NCI-H2196 (cell line): ENCODE data around the gene PLEKHG7.
A peak's percentile ranks its signal among the peaks of the same experiment; 100 is the strongest.

ENCODE experiments used
- DNase-seq: peaks from one replicate; lab custom pipeline; 2025; ENCODE audit not compliant: unreplicated experiment; lab: John Stamatoyannopoulos, UW

The PLEKHG7 gene

DNA sequence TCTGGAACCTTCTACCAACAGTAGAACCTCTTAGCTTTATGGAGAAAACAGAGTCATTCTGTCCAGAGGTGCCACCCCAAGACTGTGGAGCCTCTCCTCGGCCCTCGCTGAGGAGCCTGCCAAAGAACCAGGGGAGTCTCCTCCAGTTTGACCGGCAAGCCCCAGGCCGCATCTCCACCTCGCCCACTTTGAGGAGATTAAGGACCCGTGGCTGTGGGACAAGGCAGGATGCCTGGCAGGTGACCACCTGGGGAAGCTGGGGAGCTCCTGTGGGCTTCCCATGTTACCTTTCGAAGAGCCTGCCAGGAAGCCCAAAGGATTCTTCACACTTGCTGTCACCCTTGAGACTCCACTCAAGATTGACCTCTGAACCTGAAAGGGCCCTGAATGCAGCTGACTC, 3.8 kb downstream of the PLEKHG7 start:
- no peak for DNase-seq

DNA sequence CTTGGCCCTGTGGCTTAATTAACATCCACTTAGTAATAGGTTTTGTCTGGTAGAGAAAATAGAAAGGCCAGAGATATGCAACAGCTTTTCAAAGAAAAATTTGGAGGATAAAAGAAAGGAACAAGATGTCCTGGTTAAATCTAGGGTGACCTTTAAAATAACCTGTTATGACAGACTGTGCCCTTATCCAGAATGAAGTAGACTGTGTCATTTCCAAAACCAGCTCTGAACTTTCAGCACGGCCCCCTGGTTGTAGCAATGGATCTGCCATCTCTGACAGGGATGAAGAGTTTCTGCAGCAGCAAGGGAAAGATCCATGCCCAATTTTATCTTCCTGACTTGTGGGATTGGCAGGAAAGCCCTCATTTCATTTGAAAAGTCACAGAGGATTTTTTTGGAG, 5.1 kb downstream of the PLEKHG7 start:
- no peak for DNase-seq

DNA sequence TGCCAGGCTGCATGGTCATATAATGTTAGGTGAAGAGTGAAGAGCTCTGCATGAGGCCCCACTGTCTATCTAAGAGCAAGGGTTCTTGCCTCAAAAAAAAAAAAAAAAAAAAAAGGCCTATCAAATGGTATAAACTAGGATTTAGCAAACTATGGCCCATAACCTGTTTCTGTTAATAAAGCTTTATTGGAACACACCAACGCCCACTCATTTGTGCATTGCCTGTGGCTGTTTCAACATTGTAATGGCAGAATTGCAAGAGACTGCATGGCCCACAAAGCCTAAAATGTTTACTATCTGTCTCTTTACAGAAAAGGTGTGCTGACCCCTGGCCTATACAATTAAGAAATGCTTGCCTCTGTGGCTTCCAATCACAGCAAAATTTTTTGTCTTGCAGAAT, 12.8 kb downstream of the PLEKHG7 start:
- no peak for DNase-seq

DNA sequence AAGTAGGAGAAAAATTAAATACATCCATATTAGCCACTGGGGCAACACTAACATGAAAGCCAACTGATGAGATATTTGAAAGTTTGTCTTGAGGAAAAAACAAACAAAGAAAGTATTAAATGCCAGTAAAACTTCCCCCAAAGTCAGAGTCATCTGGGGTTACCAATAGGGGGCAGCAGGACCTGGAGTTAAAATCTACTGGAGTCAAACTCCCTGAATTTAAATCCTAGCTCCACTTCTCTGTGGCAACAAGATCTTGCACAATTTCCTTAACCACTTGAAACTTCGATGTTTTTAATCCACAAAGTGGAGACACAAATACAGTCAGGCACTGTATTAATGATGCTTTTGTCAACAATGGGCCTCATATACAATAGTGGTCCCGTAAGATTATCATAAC, 14.4 kb downstream of the PLEKHG7 start:
- no peak for DNase-seq

DNA sequence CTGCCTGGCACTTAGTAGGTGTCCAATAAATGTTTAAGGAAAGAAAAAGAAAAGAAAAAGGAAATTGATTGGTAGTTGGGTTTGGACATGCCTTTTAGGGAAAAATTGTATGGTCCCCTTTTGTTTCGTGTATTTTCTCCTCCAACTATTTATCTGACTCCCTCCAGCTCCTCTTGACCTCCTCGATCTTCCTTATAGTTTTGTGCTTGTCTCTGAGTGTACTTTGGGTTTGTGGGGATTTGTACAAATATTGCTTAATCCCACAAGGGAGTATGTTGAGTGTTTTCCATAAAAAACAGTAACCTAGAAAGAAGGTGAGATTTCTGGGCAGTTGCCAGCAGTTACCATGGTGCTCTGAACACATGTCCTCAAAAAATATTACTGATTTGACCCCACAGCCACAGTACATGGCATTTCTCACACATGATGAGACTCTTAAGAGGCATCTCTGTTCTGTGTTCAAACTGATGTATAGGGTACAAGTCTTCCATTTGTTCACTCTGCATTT, 15.7 kb downstream of the PLEKHG7 start:
- DNase-seq, result no peak

DNA sequence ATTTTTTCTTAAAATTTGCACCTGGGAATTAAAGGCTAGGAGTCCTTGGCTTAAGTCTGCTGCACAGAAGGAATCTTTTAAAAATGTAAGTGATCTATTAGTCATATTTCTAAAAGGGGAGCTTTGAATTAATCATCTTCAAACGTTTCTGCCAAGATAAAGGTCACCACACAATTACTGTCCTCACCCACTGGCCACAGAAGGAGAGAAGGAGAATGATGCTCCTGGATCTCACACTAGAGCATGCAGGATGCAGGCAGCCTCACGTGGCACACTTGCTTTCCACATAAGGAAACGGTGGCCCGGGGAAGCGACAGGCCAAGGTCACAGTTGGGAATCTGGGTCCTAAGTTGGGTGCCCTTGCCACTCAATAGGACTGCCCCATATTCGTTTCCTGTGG, 16.9 kb downstream of the PLEKHG7 start:
- DNase-seq, result no peak

DNA sequence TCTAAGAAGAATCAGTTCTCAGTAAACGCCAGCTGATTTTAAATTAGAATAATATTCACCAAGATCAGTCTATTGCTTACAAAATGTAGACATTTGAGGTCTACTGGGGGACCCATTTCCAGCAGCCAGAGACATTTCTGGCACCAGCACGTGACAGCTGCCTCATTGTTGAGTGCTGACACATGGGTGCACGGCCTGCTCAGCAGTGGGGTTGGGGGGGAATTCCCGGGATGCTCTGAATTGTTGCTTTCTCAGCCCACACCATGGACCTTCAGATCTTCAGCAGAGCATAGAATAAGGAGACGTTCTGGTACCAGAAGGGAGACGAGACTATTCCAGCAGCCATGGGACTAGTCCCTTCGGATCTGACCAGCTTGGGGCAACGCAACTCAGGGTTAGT, 18.3 kb downstream of the PLEKHG7 start:
- no peak for DNase-seq

DNA sequence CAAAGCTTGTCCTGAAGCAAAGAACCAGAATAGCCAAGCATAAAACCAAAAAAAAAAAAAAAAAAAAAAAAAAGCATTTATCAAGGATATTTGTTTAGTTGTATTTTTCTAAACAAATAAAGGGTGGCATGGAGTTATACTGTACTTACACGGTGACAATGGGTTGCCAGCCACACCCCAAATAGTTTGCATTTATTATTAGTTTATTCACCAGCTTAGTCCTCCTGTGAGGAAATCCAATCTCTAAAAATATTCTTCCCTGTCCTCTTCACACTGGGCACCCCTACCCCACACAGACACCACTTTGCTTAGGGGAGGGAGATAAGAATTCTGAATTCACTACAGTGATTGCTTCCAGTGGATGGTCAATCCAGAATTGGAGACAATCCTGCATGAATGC, 18.9 kb downstream of the PLEKHG7 start:
- no peak for DNase-seq

DNA sequence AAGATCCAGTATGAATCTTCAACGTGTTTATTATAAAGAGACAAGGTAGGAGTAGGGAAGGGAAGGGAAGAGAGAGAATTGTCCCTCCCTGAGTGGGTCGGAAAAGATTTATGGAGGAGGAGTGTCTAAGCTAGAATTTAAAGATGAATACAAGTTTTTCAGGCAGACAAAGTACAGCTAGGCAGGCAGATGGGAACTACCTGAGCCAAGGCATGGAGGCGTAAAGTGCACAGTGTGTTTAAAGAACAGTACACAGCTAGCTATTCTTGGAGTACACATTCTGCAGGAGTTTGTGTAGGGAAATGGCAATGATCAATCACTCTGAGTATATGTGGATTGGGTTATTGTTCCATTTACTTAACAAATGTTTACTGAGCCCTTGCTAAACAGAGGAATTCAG, 20.1 kb downstream of the PLEKHG7 start:
- no peak for DNase-seq

DNA sequence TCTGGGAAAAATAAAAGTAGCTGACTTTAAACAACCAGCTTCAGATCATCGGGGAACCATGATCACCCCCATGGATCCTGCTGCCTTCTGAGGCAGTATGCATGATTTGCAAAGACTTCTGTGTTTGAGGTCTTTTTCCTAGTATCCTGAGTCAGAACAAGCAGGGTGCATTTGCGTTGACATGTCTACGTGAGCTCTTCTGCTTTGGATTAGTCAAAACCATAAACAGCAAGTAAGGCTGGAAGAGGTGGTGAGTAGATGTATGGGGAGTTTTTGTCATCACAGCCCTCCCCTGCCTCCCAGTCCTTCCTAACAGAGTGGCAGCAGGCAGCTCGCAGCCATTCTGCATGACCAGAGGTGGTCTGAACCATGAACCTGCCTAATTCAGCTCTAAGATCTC, 24.1 kb downstream of the PLEKHG7 start:
- DNase-seq, result no peak

DNA sequence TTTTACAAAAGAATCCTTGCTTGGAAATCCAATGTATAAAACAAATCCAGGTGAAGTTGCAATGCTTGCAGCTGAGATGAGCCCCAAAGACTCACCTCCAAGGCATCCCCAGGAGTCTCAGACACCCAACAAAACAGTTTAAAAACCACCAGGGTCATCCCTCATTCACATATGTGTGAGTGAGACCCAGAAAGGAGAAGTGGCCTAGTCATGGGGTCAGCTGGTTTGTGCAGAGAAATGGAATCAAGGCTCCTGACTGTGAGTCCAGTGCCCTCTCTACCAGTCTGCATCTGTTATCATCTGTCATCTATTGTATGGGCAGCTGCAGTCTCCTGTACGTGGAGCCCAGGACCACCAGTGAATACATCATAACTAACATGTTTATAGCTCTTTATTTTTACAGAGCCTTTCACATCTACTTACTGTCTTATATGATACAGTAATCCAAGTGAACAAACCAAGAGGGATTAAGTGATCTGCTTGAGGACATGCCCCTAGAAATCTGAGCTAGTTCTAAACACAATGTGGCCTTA, 27.1 kb downstream of the PLEKHG7 start:
- no peak for DNase-seq

DNA sequence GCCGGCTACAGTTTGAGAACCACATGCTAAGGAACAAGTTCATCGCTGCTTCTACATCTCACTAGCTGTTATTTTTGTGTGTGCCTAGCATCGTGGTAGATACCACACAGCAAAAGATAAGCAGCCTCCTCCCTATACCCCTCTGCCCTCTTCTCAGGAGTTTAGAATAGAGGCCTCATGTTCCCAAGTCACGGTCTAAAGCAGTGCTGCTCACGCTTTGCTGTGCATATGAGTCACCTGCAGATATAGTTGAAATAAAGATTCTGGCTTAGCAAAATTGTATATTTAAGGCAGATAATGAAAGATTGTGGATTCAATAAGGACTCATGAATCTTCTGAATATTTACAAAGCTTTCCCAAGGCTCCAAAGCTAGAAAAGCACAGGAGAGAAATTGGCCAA, 28.0 kb downstream of the PLEKHG7 start:
- DNase-seq, result no peak

DNA sequence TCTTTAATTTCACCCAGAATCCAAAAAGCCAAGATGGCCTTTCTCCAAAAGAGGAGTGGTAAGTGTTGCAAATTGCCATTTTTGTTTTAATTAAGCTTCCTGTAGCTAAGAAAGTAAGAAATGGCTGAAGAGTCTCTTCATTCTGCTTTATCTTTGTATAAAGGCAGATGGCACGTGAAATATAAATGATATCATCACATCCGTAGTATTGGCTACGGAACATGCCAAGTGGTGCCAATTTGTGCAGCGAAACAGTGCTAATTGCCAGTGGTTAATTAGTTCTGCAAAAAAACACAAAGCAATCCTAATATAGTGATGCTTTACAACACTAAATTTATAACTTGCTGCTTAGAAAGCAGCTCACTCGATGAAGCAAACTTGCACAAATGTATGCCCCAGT, 29.4 kb downstream of the PLEKHG7 start:
- DNase-seq, result no peak

DNA sequence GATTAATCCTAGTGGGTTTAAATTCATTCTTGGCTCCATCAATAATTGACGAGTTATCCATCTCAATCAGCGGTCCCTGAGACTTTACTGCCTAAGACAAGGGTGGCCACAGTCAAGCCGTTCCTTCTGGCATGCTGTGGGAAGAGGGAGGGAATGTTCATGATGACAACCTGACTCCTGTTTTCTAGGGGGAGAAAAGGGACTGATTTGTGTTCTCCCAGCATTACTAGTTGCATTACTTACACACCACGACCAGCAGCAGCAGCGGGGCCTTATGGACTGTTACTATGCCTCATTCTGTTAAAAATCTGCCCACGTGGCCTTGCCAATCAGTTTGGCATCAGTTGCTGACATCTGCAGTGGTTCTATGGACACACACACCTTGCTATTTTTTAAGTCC, 29.9 kb downstream of the PLEKHG7 start:
- DNase-seq, result no peak

DNA sequence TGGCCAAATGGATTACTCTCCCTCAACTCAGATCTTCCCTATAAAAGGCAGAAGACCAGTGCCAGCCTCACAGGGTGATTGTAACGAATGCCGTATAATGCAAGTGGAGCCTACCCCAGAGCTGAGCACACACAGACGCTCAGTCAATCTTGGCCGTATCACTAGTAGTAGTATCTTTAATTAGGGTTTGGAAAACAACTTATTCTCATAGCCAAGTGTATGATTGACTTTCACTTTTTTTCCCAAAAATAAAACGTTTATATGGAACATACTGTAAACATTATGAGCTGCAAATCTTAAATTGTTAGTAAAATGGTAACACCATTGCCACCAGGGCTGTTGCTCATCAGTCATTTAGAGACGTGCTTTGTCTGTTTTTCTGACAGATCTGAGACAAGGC, 30.4 kb downstream of the PLEKHG7 start:
- DNase-seq, result no peak

DNA sequence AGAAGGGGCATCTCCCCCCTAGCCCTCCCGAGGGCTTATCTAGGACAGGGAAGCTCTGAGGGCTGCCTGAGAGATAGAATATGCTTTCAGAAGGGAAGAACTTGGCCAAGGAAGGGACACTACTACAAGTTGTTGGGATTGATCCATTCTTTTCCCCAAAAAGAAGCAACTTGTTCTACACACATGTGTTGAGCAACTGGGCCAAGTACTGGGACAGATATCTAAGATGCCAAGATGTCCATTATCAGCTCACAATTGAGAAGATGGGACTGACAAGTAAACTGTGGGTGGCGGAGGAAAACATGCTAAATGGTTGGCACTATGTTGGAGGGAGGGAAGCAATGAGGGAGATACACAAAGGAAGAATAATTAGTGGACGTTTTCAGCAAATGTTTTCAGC, 30.9 kb downstream of the PLEKHG7 start:
- DNase-seq, result no peak

DNA sequence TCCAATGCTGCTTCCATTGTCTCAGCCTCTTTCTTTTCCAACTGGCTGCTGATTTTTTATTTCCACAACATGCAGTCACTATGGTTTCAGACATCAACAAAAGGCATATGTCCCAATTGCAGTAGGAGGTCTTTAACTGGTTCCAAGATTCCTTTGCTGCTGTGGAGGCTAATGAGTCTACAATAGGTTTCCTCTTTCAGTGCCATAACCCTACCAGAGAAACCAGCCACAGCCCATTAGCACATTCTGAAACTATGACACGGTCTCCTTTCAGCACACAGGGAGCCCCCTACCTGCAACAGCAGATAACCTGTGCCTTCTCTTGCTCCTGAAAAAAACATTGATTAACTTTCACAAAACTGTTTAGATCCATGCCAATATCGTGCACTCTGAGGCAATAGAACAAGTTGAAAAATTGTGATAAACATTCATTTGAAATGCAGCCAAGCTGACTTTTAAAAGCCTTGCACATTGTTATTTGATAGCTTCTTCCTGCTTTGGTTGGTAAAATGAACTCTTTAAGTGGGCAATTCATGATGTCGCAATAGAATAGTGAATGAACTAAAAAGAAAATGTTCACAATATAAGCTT, 32.4 kb downstream of the PLEKHG7 start:
- peak; percentile 72 for DNase-seq

DNA sequence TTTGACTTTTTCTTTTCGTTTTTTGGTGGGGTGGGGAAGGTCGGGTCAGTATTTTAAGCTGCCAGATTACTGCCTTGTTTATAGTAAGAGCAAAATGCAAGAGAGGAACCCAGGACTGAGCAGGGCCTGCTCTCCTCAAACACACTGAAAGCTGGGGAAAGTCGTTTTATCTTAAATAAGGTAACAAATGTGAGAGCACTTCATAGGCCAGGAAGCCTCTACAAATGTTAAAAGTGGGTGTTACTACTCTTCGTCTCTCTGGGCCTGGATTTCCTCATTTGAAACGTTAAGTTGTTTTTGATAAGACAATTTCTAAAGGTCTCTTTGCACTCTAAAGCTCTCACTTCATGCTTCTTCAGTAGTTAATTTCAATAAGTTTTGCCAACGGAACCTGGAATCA, 33.8 kb downstream of the PLEKHG7 start:
- no peak for DNase-seq

DNA sequence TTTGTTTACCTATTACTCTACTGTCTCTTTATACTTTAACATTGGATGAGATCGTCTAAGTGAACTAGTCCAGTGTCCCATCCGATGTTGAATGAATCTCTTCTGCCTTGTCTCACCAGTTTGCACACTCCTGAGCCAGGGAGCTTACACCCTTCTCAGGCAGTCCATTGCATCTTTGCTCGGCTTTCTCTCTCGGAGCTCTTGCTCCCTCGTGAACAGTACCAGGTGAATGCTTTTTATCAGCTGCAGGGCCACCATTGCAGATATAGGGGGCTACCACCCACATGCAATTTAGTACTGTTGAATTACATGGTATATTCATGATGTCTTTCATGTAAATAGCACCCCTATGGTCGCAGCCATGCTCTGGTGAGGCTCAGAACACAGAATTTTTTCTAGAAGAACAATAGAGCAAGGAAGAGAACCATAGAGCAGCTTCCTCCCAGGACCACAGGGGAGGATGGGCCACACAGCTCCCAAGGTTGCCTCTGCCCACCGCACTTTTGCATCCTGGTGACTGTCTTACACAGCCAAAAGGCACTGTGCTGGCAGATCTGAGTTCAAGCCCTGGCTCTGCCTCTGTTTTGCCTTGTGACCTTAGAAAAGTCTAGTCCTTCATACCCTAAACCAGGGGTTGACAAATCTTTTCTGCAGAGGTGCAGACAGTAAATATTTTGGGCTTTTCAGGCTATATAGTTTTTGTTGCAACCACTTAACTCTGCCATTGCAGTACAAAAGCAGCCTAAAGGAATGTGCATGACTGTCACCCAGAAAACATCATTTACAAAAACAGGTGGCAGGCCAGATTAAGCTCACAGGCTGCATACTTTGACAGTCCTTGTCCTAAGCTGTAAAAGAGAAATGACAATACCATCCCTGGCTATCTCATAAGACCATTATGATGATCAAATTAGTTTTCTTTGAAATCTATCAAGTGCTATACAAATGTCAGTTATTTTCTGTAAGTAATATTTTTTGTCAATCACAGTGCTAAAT, 35.4 kb downstream of the PLEKHG7 start:
- no peak for DNase-seq

DNA sequence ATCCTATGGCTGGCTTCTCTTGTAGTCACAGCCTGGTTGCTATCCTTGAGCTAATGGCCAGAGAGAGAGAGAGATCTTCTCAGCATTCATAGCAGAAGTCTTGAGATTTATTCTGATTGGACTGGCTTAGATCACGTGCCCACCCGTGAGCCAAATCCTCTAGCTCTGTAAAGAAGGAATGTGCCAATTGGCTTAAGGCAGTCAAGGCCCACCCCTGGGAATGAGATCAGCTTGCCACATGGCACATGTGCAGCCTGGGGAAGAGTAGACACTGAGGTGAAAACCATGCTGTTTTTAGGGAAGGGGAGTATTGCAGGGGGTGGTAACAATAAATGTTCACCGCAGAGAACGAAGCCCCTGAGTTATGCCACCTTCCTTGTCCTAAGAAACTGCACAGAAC, 36.3 kb downstream of the PLEKHG7 start:
- no peak for DNase-seq

DNA sequence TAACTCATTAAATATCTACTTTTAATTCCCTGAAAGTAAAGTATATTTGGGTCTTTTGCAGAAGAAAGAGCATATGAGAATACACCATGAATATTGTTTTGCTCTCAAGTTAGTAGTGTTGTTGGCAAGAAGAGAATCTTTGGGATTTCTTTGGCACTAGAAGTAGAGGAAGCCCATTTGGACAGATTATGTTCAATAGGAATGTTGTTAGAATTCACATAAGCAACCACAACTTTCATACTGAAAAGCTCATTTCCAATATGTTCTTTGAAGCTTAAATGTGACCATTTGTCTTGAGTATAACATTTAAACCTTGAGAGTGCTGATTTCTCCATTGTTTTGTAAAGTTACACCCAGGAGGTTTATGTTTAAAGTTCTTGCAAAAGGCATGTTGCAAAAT, 37.6 kb downstream of the PLEKHG7 start:
- DNase-seq, result no peak

DNA sequence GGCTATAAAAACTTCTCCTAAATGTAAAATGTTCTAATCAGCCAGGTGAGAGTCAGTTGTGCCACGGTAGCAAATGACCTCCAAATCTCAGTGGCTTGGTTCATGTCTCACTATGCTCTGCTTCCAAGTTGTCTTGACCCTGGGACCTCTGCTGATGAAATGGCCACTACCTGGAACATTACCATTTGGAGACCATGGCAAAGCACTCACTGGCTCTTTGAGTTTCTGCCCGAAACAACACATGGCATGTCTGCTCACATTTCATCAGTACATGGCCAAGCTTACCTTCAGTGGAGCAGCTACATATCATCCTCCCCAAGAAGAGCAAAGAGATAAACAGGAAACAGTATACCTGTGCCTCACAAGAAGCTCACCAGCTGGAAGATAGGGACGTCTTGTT, 40.2 kb downstream of the PLEKHG7 start:
- DNase-seq, result no peak
